ENCODE data around the gene CUX1. TPM values are rescaled to one million over a fixed set of nuclear protein-coding genes. Genes with fewer than 3 reads are reported as not detected.

CUX1 gene
- total RNA-seq, 1 experiment from 2014 or later, result 116 TPM

- no TSS peak for BruUV-seq (replicated peaks)
- TF ChIP-seq CTCF (IDR thresholded peaks at IDR 0.05; ENCODE audit: insufficient read depth in 1 of 2, low read depth in 1 of 2, low read length in 1 of 2, severe bottlenecking in 1 of 2, unreplicated experiment in 1 of 2), result no peak
- Mint-ChIP-seq H3K4me3 (ENCODE audit: unreplicated experiment) (no peak overlapping the region), H3K27me3 (ENCODE audit: insufficient read depth, unreplicated experiment) (no peaks in the 10 kb centered on the region), H3K9me3 (ENCODE audit: unreplicated experiment) (no peaks in the 10 kb centered on the region), H3K27ac (ENCODE audit: unreplicated experiment) (peak overlapping the region; percentile 27), H3K36me3 (ENCODE audit: insufficient read depth, unreplicated experiment) (peaks cover 51% of the 10 kb centered on the region), H3K4me1 (ENCODE audit: low read depth, unreplicated experiment) (peaks cover 8% of the 10 kb centered on the region)
- H3K36me3 ChIP-seq (ENCODE audit: control insufficient read depth, insufficient read depth, low read length), result peaks cover 3% of the 10 kb centered on the region; the same call in 1 of the 2 replicates
- no peaks in the 10 kb centered on the region for H3K9me3 ChIP-seq
- H3K4me1 ChIP-seq, result no peaks in the 10 kb centered on the region
- no peaks in the 10 kb centered on the region for H3K27me3 ChIP-seq (replicated peaks; ENCODE audit: control insufficient read depth, insufficient read depth, low read length)
- intact Hi-C loops (cut with micrococcal nuclease; ENCODE audit: unreplicated experiment), result no loop called here
- ChIA-PET CTCF (no interaction called here), POLR2A (no interaction called here)
- no peak overlapping the region for H3K4me3 ChIP-seq (ENCODE audit: low read depth, low read length)
- DNase-seq, result no peak
Measured at GRCh38 chr7:101947899-101948298, 130.5 kb downstream of the CUX1 start.

- intact Hi-C loops (cut with micrococcal nuclease; ENCODE audit: unreplicated experiment), result no loop called here
- no peaks in the 10 kb centered on the region for H3K9me3 ChIP-seq
- no TSS peak for BruUV-seq (replicated peaks)
- ChIA-PET POLR2A (no interaction called here), CTCF (no interaction called here)
- H3K4me3 ChIP-seq (ENCODE audit: low read depth, low read length), result no peak overlapping the region
- no peak for TF ChIP-seq CTCF (IDR thresholded peaks at IDR 0.05; ENCODE audit: insufficient read depth in 1 of 2, low read depth in 1 of 2, low read length in 1 of 2, severe bottlenecking in 1 of 2, unreplicated experiment in 1 of 2)
- Mint-ChIP-seq H3K27me3 (ENCODE audit: insufficient read depth, unreplicated experiment) (no peaks in the 10 kb centered on the region), H3K4me3 (ENCODE audit: unreplicated experiment) (no peak overlapping the region), H3K36me3 (ENCODE audit: insufficient read depth, unreplicated experiment) (peaks cover 52% of the 10 kb centered on the region), H3K9me3 (ENCODE audit: unreplicated experiment) (no peaks in the 10 kb centered on the region), H3K4me1 (ENCODE audit: low read depth, unreplicated experiment) (peaks cover 8% of the 10 kb centered on the region), H3K27ac (ENCODE audit: unreplicated experiment) (no peak overlapping the region)
- DNase-seq, result no peak
- H3K27me3 ChIP-seq (replicated peaks; ENCODE audit: control insufficient read depth, insufficient read depth, low read length), result no peaks in the 10 kb centered on the region
- H3K4me1 ChIP-seq, result no peaks in the 10 kb centered on the region
- peaks cover 3% of the 10 kb centered on the region for H3K36me3 ChIP-seq (ENCODE audit: control insufficient read depth, insufficient read depth, low read length)
Measured at GRCh38 chr7:101948650-101949049, 131.2 kb downstream of the CUX1 start.

GRCh38 chr7:101950450-101951119, 133.2 kb downstream of the CUX1 start:
- POLR2A ChIA-PET, result no interaction called here
- Mint-ChIP-seq H3K27me3 (ENCODE audit: insufficient read depth, unreplicated experiment) (no peaks in the 10 kb centered on the region), H3K36me3 (ENCODE audit: insufficient read depth, unreplicated experiment) (peaks cover 63% of the 10 kb centered on the region), H3K4me3 (ENCODE audit: unreplicated experiment) (no peak overlapping the region), H3K27ac (ENCODE audit: unreplicated experiment) (peak overlapping the region; percentile 21), H3K9me3 (ENCODE audit: unreplicated experiment) (no peaks in the 10 kb centered on the region), H3K4me1 (ENCODE audit: low read depth, unreplicated experiment) (peaks cover 8% of the 10 kb centered on the region)
- Histone ChIP-seq H3K4me1 (no peaks in the 10 kb centered on the region), H3K36me3 (ENCODE audit: control insufficient read depth, insufficient read depth, low read length) (peaks cover 3% of the 10 kb centered on the region), H3K9me3 (no peaks in the 10 kb centered on the region), H3K27me3 (replicated peaks; ENCODE audit: control insufficient read depth, insufficient read depth, low read length) (no peaks in the 10 kb centered on the region), H3K4me3 (ENCODE audit: low read depth, low read length) (no peak overlapping the region)
- TF ChIP-seq CTCF (IDR thresholded peaks at IDR 0.05; ENCODE audit: insufficient read depth in 1 of 2, low read depth in 1 of 2, low read length in 1 of 2, severe bottlenecking in 1 of 2, unreplicated experiment in 1 of 2), result no peak
- peak in 1 of 2 experiments; percentile 22 for DNase-seq
- no TSS peak for BruUV-seq (replicated peaks)
- intact Hi-C loops (cut with micrococcal nuclease; ENCODE audit: unreplicated experiment), result no loop called here
- CTCF ChIA-PET, result no interaction called here

All from Caco-2 (cell line).